Neuronal stem cell (in vitro differentiated cells): ENCODE measurements around the gene EIF4E1B.

Experiments
- DNase-seq: peaks from one replicate; pipeline ENCODE4 v3.0.0-alpha.2; 2013; ENCODE audit warnings: low spot score
- H2AFZ ChIP-seq: one replicate; pipeline ENCODE4 v1.6.1; 2013; ENCODE audit warnings: mild to moderate bottlenecking, low read length, inconsistent platforms
- H2AK5ac ChIP-seq: 2 replicates; pipeline ENCODE4 v1.6.1; 2013; ENCODE audit warnings: low read depth, mild to moderate bottlenecking, inconsistent platforms, low read length, moderate library complexity, mixed read lengths
- H2BK120ac ChIP-seq: 2 replicates; pipeline ENCODE4 v1.6.1; 2013; ENCODE audit warnings: low read depth, mild to moderate bottlenecking, inconsistent platforms, low read length, moderate library complexity, mixed read lengths
- H2BK12ac ChIP-seq: one replicate; pipeline ENCODE4 v1.6.1; 2013; ENCODE audit warnings: low read length, inconsistent platforms
- H2BK15ac ChIP-seq: 2 replicates; pipeline ENCODE4 v1.6.1; 2013; ENCODE audit warnings: mild to moderate bottlenecking, low read length, inconsistent platforms, mixed read lengths
- H2BK5ac ChIP-seq: one replicate; pipeline ENCODE4 v1.6.1; 2013; ENCODE audit warnings: inconsistent platforms, mild to moderate bottlenecking, low read length, moderate library complexity
- H3K14ac ChIP-seq: one replicate; pipeline ENCODE4 v1.6.1; 2013; ENCODE audit warnings: low read length, inconsistent platforms
- H3K18ac ChIP-seq: 2 replicates; pipeline ENCODE4 v1.6.1; 2013; ENCODE audit warnings: low read length, inconsistent platforms
- H3K23ac ChIP-seq: 2 replicates; pipeline ENCODE4 v1.6.1; 2013; ENCODE audit warnings: low read depth, mild to moderate bottlenecking, mixed read lengths, low read length, inconsistent platforms; ENCODE audit not compliant: poor library complexity
- H3K27ac ChIP-seq: replicated peaks from 3 replicates; pipeline ENCODE4 v1.5.1; 2013; ENCODE audit warnings: low read length, inconsistent platforms
- H3K27me3 ChIP-seq, 3 experiments: 2 replicates each; pipeline ENCODE4 v1.6.1; 2013; ENCODE audit warnings: low read length in 3 of 3, mild to moderate bottlenecking in 2 of 3, inconsistent platforms in 1 of 3, low read depth in 1 of 3, mixed read lengths in 1 of 3, moderate library complexity in 1 of 3; ENCODE audit not compliant: control insufficient read depth in 3 of 3, insufficient read depth in 3 of 3
- H3K36me3 ChIP-seq, 2 donors: replicated peaks in 1 of 2; 2 replicates each; pipeline ENCODE4 v1.6.1; 2013; ENCODE audit warnings: low read length in 2 of 2; ENCODE audit not compliant: control insufficient read depth in 2 of 2, insufficient read depth in 2 of 2
- H3K4ac ChIP-seq: 2 replicates; pipeline ENCODE4 v1.6.1; 2013; ENCODE audit warnings: inconsistent platforms, mild to moderate bottlenecking, low read length, moderate library complexity
- H3K4me1 ChIP-seq, 2 donors: 1 replicate in 1 of 2; 2 replicates in 1 of 2; pipeline ENCODE4 v1.6.1; 2013; ENCODE audit warnings: low read length in 2 of 2, low read depth in 1 of 2; ENCODE audit not compliant: control insufficient read depth in 2 of 2, insufficient read depth in 1 of 2
- H3K4me2 ChIP-seq: one replicate; pipeline ENCODE4 v1.6.1; 2013; ENCODE audit warnings: mild to moderate bottlenecking, low read length, inconsistent platforms; ENCODE audit not compliant: insufficient read depth, poor library complexity, severe bottlenecking
- H3K4me3 ChIP-seq, 2 donors: 2 replicates each; pipeline ENCODE4 v1.5.1; 2013; ENCODE audit warnings: low read length in 2 of 2, mild to moderate bottlenecking in 2 of 2, inconsistent platforms in 1 of 2, moderate library complexity in 1 of 2
- H3K79me1 ChIP-seq: one replicate; pipeline ENCODE4 v1.6.1; 2013; ENCODE audit warnings: low read depth, mild to moderate bottlenecking, inconsistent platforms, low read length, moderate library complexity
- H3K9ac ChIP-seq: one replicate; pipeline ENCODE4 v1.6.1; 2013; ENCODE audit warnings: mild to moderate bottlenecking, low read depth, low read length, inconsistent platforms; ENCODE audit not compliant: poor library complexity
- H3K9me3 ChIP-seq, 2 donors: replicated peaks in 1 of 2; 2 replicates each; pipeline versions ENCODE3 to v1.6.1; 2013; ENCODE audit warnings: low read length in 2 of 2, mild to moderate bottlenecking in 2 of 2, inconsistent platforms in 1 of 2, low read depth in 1 of 2, mixed read lengths in 1 of 2, moderate library complexity in 1 of 2; ENCODE audit not compliant: control insufficient read depth in 2 of 2, insufficient read depth in 1 of 2
- H4K8ac ChIP-seq: one replicate; pipeline ENCODE4 v1.6.1; 2013; ENCODE audit warnings: low read depth, mild to moderate bottlenecking, inconsistent platforms, low read length, moderate library complexity
- H4K91ac ChIP-seq: one replicate; pipeline ENCODE4 v1.6.1; 2013; ENCODE audit warnings: low read length, low read depth, mild to moderate bottlenecking, inconsistent platforms; ENCODE audit not compliant: poor library complexity
- WGBS, 2 donors: extraction: QIAGEN DNeasy Blood & Tissue Kit; methylation state at CpG; one replicate each; pipeline ENCODE4 v1.1.7; 2013; ENCODE audit warnings: missing lambda C conversion rate in 2 of 2, mixed read lengths in 1 of 2; ENCODE audit not compliant: insufficient read length in 2 of 2, insufficient replicate concordance in 1 of 2; ENCODE audit errors: extremely low coverage in 2 of 2; 5-methylcytosine and 5-hydroxymethylcytosine counted together

Gene EIF4E1B

DNA sequence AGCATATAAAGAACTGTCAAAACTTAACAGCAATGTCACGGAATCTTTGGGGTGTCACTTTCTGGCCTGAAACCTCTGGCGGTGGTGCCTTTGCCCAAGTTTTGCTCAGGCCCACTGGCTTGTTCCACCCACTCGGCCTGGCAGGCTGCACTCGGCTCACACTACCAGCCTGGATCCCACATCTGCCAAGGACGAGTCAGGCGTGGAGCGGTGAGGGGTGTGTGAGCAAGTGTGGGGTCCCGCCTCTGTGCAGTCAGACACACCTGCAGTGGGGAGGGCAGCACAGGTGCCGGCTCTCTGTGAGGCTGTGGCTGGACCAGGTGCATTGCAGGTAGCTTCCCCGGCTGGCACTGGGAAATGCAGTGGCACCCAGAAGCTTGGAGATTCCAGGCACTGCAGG is 56.8 kb downstream of the EIF4E1B start:
- Histone ChIP-seq H3K4me1 (peaks cover 0 to 15% of the 10 kb centered on the region in 2 donors), H3K27me3 (peaks cover 0 to 30% (median 2%) of the 10 kb centered on the region in 3 experiments)
- WGBS, 2 donors, result no CpG with 5 or more reads among the region's 10 CpGs

DNA sequence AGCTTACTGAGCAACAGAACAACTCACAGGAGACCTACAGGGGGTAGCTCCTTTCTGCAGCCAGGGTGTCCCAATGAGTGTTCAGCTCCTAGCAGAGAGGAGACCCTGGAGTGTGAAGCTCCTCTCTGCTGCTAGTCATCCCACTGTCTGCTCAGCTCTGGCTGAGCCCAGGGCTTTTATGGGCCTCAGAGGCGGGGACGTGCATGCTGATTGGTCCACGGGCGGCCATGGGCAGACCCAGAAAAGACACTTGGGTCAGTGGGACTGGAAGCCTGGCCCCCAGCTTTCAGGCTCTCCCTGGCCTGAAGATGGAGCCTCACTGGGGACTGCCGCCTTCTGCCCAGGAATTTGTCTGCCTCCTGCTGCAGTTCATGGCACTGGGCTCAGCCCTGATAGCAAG is 57.4 kb downstream of the EIF4E1B start:
- H3K4me3 ChIP-seq, result no peak overlapping the region
- peak overlapping the region; percentile 12 for H3K4me2 ChIP-seq
- peak overlapping the region; percentile 95 for H3K18ac ChIP-seq
- no CpG with 5 or more reads among the region's 5 CpGs for WGBS, 2 donors
- H3K23ac ChIP-seq, result no peak overlapping the region
- no peaks in the 10 kb centered on the region for H3K36me3 ChIP-seq
- H3K4ac ChIP-seq, result no peak overlapping the region
- H3K27me3 ChIP-seq, result peaks cover 0 to 31% (median 2%) of the 10 kb centered on the region in 3 experiments
- no peak overlapping the region for H4K91ac ChIP-seq
- H2BK15ac ChIP-seq, result peak overlapping the region; percentile 59
- no peak overlapping the region for H3K27ac ChIP-seq
- H2BK5ac ChIP-seq, result no peak overlapping the region
- H3K79me1 ChIP-seq, result no peaks in the 10 kb centered on the region
- no peaks in the 10 kb centered on the region for H3K9me3 ChIP-seq
- H3K14ac ChIP-seq, result no peak overlapping the region
- H4K8ac ChIP-seq, result no peak overlapping the region
- no peak overlapping the region for H2BK120ac ChIP-seq
- no peak overlapping the region for H2AK5ac ChIP-seq
- no peak overlapping the region for H2BK12ac ChIP-seq
- DNase-seq, result peak; percentile 36
- H3K4me1 ChIP-seq, result peaks cover 0 to 15% of the 10 kb centered on the region in 2 donors
- H2AFZ ChIP-seq, result peak overlapping the region; percentile 56
- no peak overlapping the region for H3K9ac ChIP-seq

More for the DNA sequence above, 56.8 kb downstream of the EIF4E1B start:
- no peak overlapping the region for H2AFZ ChIP-seq
- H2BK12ac ChIP-seq, result no peak overlapping the region
- H3K27ac ChIP-seq, result no peak overlapping the region
- H2BK120ac ChIP-seq, result peak overlapping the region; percentile 56
- no peak overlapping the region for H2BK15ac ChIP-seq
- no peak overlapping the region for H4K91ac ChIP-seq
- no peak overlapping the region for H3K4ac ChIP-seq
- no peaks in the 10 kb centered on the region for H3K79me1 ChIP-seq
- no peaks in the 10 kb centered on the region for H3K36me3 ChIP-seq
- H3K18ac ChIP-seq, result peak overlapping the region; percentile 74
- no peak overlapping the region for H3K4me3 ChIP-seq
- H3K9ac ChIP-seq, result peak overlapping the region; percentile 26
- H3K14ac ChIP-seq, result no peak overlapping the region
- H3K4me2 ChIP-seq, result no peak overlapping the region
- no peaks in the 10 kb centered on the region for H3K9me3 ChIP-seq
- peak overlapping the region; percentile 10 for H3K23ac ChIP-seq
- H4K8ac ChIP-seq, result no peak overlapping the region
- peak overlapping the region; percentile 29 for H2BK5ac ChIP-seq
- H2AK5ac ChIP-seq, result no peak overlapping the region
- no peak for DNase-seq

DNA sequence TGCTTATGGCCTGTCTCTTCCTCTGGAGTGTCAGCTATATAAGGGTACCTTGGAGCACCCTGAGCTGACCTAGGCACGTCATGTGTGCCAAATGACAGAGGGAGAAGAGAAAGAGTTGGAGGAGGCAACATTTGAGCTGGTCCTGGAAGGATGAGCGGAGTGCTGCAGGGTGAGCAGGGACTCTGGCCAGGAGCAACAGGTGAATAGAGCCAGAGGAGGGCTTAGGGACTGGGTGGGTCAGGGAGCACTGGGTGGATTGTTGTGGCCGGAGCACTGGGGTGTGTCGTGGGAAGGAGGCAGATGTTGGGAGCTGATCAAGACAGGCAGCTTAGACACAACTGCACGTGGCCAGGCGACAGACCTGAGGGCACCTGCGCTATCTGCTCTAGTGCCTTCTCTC is 60.4 kb downstream of the EIF4E1B start:
- H2BK12ac ChIP-seq, result no peak overlapping the region
- no peak overlapping the region for H3K9ac ChIP-seq
- H3K4me1 ChIP-seq, result peaks cover 0 to 17% of the 10 kb centered on the region in 2 donors
- peaks cover 0 to 42% (median 0%) of the 10 kb centered on the region in 3 experiments for H3K27me3 ChIP-seq
- H4K91ac ChIP-seq, result no peak overlapping the region
- peak overlapping the region; percentile 16 for H3K18ac ChIP-seq
- no peak overlapping the region for H3K14ac ChIP-seq
- DNase-seq, result no peak
- H4K8ac ChIP-seq, result no peak overlapping the region
- no peak overlapping the region for H3K4me2 ChIP-seq
- H3K27ac ChIP-seq, result no peak overlapping the region
- H2AK5ac ChIP-seq, result no peak overlapping the region
- no peak overlapping the region for H2AFZ ChIP-seq
- no CpG with 5 or more reads among the region's 7 CpGs for WGBS, 2 donors
- no peak overlapping the region for H2BK5ac ChIP-seq
- no peaks in the 10 kb centered on the region for H3K36me3 ChIP-seq
- no peak overlapping the region for H3K4ac ChIP-seq
- H2BK15ac ChIP-seq, result no peak overlapping the region
- H3K79me1 ChIP-seq, result no peaks in the 10 kb centered on the region
- no peaks in the 10 kb centered on the region for H3K9me3 ChIP-seq
- no peak overlapping the region for H3K23ac ChIP-seq
- H2BK120ac ChIP-seq, result no peak overlapping the region
- H3K4me3 ChIP-seq, result no peak overlapping the region

DNA sequence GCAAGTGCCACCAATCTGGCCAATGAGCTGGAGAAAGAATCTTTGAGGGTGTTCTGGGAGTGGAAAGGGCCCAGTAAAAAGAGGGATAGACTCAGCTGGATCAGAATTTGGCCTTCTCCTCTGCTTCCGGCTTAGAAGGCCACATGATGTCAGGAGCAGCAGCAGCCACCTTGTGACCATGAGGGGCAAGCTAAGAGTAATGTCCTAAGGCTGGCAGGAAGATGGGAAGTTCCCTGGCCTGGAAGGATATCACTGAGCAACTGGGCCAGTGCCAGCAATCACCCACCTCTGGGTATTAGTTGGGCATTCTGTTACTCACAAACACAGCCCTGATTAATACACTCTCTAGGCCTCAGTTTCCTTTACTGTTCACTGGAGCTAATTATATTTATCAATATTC is 61.0 kb downstream of the EIF4E1B start:
- Histone ChIP-seq H3K9ac (no peak overlapping the region), H4K91ac (no peak overlapping the region), H3K4ac (no peak overlapping the region), H3K27ac (no peak overlapping the region), H2AFZ (no peak overlapping the region), H3K14ac (no peak overlapping the region), H3K36me3 (no peaks in the 10 kb centered on the region), H3K9me3 (no peaks in the 10 kb centered on the region), H4K8ac (no peak overlapping the region), H3K79me1 (no peaks in the 10 kb centered on the region), H3K4me1 (peaks cover 0 to 17% of the 10 kb centered on the region in 2 donors), H3K4me2 (no peak overlapping the region), H3K4me3 (no peak overlapping the region), H2BK5ac (no peak overlapping the region), H2BK12ac (no peak overlapping the region), H3K23ac (no peak overlapping the region), H2AK5ac (no peak overlapping the region), H3K18ac (no peak overlapping the region), H2BK15ac (no peak overlapping the region), H2BK120ac (no peak overlapping the region), H3K27me3 (peaks cover 0 to 48% (median 0%) of the 10 kb centered on the region in 3 experiments)
- no CpG with 5 or more reads among the region's 1 CpG for WGBS, 2 donors
- DNase-seq, result no peak
